Measurements from ENCODE around the gene PLCG1. TPM values are rescaled to one million over a fixed set of nuclear protein-coding genes. Genes with fewer than 3 reads are reported as not detected.

Gene PLCG1
- total RNA-seq, 1 donor: 38.0 TPM

GRCh38 chr20:41098703-41099250 lies 38.6 kb upstream of the PLCG1 start:
- H3K4me3 ChIP-seq (ENCODE audit: low read depth, low read length): no peak overlapping the region
- DNase-seq (ENCODE audit: low read depth): peak; percentile 73
- no peak for TF ChIP-seq CTCF (IDR thresholded peaks at IDR 0.05; ENCODE audit: insufficient read depth, low read length)

GRCh38 chr20:41100001-41100480 lies 37.3 kb upstream of the PLCG1 start:
- TF ChIP-seq CTCF (IDR thresholded peaks at IDR 0.05; ENCODE audit: insufficient read depth, low read length): no peak
- DNase-seq (ENCODE audit: low read depth): no peak
- no peak overlapping the region for H3K4me3 ChIP-seq (ENCODE audit: low read depth, low read length)

GRCh38 chr20:41101660-41102059 lies 35.7 kb upstream of the PLCG1 start:
- no peak for TF ChIP-seq CTCF (IDR thresholded peaks at IDR 0.05; ENCODE audit: insufficient read depth, low read length)
- no peak for DNase-seq (ENCODE audit: low read depth)
- H3K4me3 ChIP-seq (ENCODE audit: low read depth, low read length): no peak overlapping the region

- no peak for DNase-seq (ENCODE audit: low read depth)
- no peak for TF ChIP-seq CTCF (IDR thresholded peaks at IDR 0.05; ENCODE audit: insufficient read depth, low read length)
- H3K4me3 ChIP-seq (ENCODE audit: low read depth, low read length): no peak overlapping the region
Measured at GRCh38 chr20:41108531-41108930, 28.8 kb upstream of the PLCG1 start.

GRCh38 chr20:41110012-41110411 lies 27.3 kb upstream of the PLCG1 start:
- H3K4me3 ChIP-seq (ENCODE audit: low read depth, low read length): no peak overlapping the region
- no peak for DNase-seq (ENCODE audit: low read depth)

GRCh38 chr20:41110930-41111577 lies 26.3 kb upstream of the PLCG1 start:
- H3K4me3 ChIP-seq (ENCODE audit: low read depth, low read length): no peak overlapping the region
- DNase-seq (ENCODE audit: low read depth): no peak
- TF ChIP-seq CTCF (IDR thresholded peaks at IDR 0.05; ENCODE audit: insufficient read depth, low read length): no peak

More at GRCh38 chr20:41110012-41110411, 27.3 kb upstream of the PLCG1 start:
- no peak for TF ChIP-seq CTCF (IDR thresholded peaks at IDR 0.05; ENCODE audit: insufficient read depth, low read length)
